ENCODE measurements around the gene SEPTIN3. TPM values are rescaled to one million over a fixed set of nuclear protein-coding genes. Genes with fewer than 3 reads are reported as not detected.

Gene SEPTIN3
- under 0.01 and 0.14 TPM in 2 replicates for total RNA-seq

GRCh38 chr22:41969110-41969646, at the start of gene SEPTIN3:
SEPTIN3 (plus strand) TSS chr22:41969443; CDS start chr22:41971493, 2,050 bp downstream.
- DNase-seq = no peak

GRCh38 chr22:41920271-41920976, 48.8 kb upstream of the SEPTIN3 start:
- DNase-seq = no peak

- no peak for DNase-seq
Observed at GRCh38 chr22:41922328-41922727, 46.9 kb upstream of the SEPTIN3 start.

GRCh38 chr22:41922940-41923594, 46.2 kb upstream of the SEPTIN3 start:
- DNase-seq = no peak

- DNase-seq = no peak
Observed at GRCh38 chr22:41923595-41924276, 45.5 kb upstream of the SEPTIN3 start.

- peak; percentile 65 for DNase-seq
Observed at GRCh38 chr22:41925783-41926460, 43.3 kb upstream of the SEPTIN3 start.

GRCh38 chr22:41927813-41928212, 41.4 kb upstream of the SEPTIN3 start:
- no peak for DNase-seq

- no peak for DNase-seq
Observed at GRCh38 chr22:41928593-41929417, 40.4 kb upstream of the SEPTIN3 start.

GRCh38 chr22:41929418-41929810, 39.8 kb upstream of the SEPTIN3 start:
- no peak for DNase-seq

- DNase-seq = no peak
Observed at GRCh38 chr22:41931701-41932269, 37.5 kb upstream of the SEPTIN3 start.

GRCh38 chr22:41932353-41932752, 36.9 kb upstream of the SEPTIN3 start:
- no peak for DNase-seq

GRCh38 chr22:41933411-41934177, 35.6 kb upstream of the SEPTIN3 start:
- DNase-seq = no peak

- no peak for DNase-seq
Observed at GRCh38 chr22:41934284-41935014, 34.8 kb upstream of the SEPTIN3 start.

GRCh38 chr22:41935015-41935351, 34.3 kb upstream of the SEPTIN3 start:
- no peak for DNase-seq

- no peak for DNase-seq
Observed at GRCh38 chr22:41935509-41935908, 33.7 kb upstream of the SEPTIN3 start.

- no peak for DNase-seq
Observed at GRCh38 chr22:41936894-41937169, 32.4 kb upstream of the SEPTIN3 start.

GRCh38 chr22:41939981-41940831, 29.0 kb upstream of the SEPTIN3 start:
- DNase-seq = no peak

GRCh38 chr22:41940832-41941765, 28.1 kb upstream of the SEPTIN3 start:
- DNase-seq = peak; percentile 88
